GM18499 (cell line): ENCODE data around the gene XKR7.

ENCODE experiments used
- ATAC-seq: cut with Tn5 transposase; IDR thresholded peaks from one replicate; pipeline ENCODE4 v1.9.1; 2021; ENCODE audit warnings: moderate number of reproducible peaks; ENCODE audit not compliant: insufficient read depth, unreplicated experiment

Gene XKR7

DNA sequence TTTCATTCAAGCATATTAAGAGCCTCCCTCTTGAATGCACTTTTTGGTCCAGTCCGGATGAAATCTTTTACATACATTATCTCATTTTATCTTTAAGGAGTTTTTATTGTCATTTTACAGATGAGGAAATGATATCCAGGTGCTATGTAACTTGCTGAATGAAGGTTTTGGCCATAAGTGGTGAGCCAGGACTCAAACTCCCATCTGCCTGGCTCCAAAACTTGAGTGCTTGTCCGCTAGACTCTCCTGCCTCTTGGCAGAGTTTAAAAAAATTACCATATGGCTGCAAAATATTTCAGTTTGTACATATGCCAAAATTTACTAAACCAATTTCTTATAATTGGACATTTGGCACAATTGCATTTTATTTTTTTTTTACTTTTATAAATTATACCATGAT, 28.3 kb upstream of the XKR7 start:
- no peak for ATAC-seq

DNA sequence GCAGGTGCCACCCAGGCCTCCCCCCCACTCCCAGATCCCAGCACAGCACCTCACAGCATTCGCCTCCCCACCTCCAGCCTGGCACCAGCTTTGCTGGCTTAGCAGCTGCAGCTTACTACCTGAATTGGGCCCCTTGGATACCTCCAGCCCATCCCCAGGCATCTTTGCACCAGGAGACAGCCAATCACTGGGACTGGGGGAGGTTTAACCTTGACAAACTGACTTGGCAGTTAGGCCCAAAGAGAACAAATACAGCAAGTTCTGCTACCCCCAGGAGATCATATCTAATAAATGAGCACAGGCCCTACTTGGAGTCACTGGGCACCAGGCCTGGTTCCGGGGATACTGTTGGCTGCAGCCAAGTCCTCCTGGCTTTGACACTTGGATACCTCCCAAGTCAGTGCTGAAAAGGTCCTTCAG, 24.9 kb upstream of the XKR7 start:
- no peak for ATAC-seq

DNA sequence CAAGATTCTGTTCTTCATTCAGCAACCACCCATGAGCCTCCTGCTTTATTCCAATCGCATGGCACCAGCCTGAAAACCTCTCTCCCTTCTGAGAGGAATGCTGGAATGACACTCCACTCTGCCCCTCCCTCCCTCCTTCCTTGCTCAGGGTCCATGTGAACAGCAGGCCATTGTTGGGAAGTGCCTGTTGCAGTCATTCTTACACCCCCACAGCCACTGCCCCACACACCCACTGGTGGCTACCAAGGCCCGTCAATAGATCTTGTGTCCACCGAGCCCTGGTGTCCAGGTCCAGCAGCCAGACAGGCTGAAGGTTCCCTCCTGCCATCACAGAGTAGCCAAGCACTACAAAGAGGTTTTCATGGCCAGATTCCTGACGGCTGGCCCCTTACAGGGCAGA, 22.6 kb upstream of the XKR7 start:
- no peak for ATAC-seq

DNA sequence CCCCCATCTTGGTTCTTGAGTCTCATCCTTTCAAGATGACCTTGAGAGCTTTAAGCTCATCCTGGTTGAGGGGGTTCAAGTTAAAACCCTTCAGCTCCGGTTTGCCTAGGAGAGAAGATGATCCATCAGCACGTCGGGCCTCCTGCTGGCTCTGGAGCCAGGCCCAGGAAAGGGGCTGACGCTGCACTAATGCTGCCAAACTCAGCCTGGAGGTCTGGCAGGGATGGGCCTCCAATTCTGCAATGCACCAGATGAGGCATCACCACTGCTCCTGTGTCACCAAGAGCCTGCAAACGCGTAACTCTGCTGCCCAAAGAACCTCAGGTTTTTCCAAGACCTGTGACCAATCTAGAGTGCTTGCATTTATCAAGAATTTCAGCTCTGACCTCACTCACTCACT, 22.2 kb upstream of the XKR7 start:
- no peak for ATAC-seq

DNA sequence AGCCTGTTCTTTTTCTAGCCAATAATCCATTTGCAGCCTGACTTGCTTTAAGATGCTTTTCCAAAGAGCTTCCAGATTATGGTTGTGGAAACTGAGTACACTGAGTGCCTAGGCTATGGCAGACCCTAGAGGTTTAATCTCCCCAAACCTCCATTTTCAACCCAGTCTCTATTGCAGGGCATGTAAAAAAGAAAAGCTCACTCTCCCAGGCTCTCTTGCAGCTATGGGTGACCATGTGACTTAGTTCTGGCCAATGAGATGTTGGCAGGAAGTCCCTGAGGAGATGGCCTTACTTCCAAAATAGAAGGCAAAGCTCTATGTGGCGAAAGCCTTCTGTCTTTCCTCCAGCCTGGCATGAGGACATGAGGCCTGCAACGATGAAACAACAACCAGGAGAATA, 19.9 kb upstream of the XKR7 start:
- ATAC-seq: no peak

DNA sequence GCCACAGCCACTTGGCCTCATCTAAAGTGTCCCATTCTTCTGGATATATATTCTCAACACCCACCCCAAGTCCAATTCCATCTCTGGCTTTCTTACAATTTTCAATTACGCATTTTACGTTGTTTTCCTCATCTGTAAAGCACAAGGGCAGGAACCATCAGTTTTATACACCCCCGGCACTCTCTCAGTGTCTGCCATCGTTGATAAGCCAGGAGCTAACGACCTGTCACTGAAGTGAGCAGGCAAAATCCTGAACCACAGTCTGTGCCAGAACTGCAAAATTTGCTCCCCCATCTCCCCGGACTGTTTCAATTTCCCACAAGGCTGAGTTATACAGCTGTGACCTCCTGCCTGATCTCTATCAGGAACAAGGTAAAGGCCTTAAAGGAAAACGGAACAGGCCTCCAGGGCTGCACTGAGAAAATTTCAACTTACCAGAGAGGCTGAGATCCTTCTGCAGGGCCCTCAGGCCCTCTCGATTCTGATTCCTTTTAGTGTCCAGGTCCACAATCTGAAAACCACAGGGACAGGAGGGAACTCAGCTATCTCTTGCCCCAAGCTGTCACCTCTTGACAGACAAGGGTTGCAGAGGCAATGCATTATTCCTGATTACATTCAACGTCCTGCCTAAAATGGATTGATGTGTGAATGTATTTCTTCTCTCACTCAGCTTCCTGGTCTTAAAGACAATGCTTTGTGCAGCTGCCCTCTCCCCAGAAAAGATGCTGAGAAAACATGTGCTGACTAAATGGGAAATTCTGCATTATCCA, 17.9 kb upstream of the XKR7 start:
- no peak for ATAC-seq

DNA sequence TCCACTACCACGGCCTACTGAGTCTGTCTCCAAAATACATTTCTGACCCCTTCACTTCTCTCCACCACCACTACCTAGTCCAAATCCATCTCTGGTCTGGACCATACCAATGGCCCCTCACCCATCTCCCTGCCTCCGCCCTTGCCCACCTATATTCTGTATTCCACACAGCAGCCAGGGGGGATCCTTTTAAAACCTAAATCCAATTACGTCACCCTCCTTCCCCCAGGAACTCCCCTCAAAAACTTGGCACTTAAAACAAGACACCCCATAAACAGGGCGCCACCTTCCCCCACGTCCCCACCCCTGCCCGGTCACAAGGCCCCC, 16.8 kb upstream of the XKR7 start:
- no peak for ATAC-seq

DNA sequence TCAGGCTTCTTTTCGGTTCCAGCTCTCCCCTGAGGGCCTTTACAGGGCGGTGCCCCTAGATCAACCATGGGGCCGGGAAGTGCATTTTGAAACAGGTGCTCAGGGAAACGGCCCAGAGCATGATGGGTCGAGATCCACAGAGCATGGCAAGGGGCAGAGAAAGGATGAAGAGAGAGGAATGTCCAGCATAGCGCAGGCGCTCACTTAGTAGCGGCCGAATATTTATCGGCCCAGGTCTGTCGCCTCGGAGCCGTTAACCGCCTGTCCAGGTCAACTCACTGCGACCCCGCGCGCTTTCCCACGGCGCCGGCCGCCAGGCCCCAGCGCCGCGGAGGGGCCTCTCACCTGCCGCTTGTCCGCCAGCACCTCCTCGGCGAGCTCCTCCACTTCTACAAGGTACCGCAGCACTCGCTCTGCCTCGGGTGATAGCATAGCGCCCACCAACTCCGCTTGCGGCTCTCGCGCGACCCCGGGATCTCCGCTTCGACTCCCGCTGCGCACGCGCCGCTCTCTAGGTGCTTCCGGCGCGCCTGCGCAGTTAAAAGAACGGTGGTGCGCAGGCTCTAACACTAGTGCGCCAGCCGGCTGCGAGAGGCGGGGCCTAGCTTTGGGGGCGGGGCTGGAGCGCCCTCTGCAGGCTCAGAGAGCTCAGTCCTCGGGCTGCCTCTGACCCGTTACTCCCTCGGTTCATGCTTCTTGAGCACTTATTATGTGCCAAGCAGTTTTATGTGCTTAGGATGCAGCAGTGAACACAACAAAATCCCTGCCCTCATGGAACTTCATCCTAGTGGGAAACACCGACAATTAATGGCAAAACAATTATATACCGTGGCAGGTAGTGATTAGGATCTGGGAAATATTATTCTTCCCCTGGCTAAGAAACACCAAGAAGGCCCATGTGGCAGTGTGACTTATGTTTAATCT, 16.2 kb upstream of the XKR7 start, which contains the start of gene PDRG1:
TSS of gene PDRG1 (minus strand) at position 517 of the 924 bp plus-strand sequence. CDS start at position 432, 85 bp downstream.
- peak; percentile 86 for ATAC-seq

DNA sequence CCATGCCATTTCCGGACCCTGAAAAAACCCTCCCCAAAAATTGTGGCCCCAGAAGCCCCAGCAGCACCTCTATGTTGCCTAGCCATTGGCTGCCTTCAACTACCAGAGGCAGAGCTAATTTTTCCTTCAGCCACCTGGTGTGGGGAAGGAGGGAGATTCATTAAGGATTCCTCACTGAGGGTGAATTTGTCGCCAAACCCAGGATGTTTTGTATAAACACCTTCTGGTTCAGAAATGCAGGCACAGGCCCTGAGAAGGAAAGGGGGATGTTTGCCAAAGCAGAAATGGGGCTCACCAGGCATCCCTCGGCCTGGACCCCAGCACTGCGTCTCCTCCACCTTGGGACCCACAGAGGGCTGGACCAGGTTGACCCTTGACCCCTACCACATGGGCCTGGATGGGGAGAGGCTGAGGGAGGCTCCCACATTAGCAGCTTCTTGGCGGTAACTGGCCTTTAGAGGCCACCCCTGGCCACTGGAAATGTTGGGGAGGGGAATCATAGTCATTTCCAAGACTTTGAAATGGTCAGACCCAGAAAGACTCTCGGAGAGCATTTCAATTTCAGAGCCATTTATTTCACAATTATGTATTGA, 14.3 kb upstream of the XKR7 start:
- no peak for ATAC-seq

DNA sequence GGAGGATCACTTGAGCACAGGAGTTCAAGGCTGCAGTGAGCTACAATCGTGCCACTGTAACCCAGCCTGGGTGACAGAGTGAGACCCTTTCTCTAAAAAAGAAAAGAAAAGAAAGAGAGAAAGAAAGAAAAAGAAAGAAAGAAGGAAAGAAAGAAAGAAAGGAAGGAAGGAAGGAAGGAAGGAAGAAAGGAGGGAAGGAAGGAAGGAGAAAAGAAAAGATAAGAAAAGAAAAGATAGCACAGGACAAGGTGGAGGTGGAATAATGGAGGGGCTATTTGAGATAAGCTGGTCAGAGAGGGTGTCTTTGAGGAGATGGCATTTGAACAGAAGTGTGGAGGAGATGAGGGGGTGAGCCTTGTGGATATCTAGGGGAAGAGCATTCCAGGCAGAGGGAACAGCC, 13.5 kb upstream of the XKR7 start:
- no peak for ATAC-seq

DNA sequence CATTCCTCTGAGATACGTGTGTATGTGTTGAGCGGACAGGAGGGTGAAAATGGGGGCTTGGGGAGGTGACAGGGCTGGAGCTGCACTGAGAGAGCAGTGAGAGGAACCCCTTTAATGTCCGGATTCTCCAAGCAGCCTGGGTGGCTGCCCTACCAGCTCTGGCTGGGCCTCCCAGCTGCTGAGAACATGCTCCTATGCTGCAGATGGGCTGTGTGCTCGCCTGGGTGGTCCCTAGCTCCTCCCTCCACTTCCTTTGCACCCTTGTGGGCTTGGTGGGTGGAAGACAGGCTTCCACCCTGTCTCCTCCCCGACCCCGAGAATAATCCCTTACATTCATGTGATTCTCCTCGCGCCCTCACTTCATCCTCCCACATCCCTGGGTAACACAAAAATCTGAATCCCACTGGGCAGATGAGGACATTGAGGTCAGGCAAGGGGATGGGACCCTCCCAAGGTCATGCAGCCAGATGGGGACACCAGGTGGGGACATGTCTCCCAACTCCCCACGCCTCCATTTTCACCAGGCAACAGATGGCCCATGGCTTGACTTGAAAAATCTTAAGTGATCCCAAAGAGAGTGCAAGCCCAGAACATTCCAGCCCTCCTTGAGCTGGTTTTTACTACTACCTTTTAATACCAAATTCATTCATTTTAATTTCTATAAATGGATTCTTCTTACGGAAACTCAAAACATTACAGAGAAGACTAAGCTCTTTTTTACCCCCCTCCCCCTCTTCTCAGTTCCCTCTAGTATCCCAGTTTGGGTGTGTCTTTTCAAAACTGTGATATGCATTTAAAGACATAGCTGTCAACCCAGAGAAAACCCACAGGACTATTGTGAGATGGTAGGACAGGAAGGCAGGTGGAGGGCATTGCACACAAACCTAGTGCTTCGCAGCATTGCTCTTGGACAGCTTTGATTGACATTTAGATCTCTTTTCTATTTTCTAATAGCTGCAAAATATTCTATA, 11.1 kb upstream of the XKR7 start:
- ATAC-seq: no peak

DNA sequence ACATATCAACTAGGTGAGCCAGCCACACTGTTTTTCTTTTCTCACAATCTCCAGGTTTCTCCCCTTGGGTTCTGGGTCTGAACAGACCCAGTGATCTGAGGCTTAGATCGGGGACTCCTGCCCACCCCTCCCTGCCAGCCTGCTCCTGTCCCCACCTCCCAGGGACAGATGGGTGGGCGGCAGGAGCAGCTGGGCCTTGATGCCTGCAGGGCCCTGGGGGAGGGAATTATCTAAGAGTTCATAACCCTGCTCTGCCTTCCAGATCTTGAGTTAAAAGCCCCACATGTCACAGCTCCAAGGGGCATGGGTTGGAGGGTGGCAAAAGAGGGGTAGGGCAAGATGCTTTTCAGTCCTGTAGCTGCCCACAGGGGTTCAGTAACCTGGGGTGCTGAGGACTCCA, 5.2 kb upstream of the XKR7 start:
- no peak for ATAC-seq

DNA sequence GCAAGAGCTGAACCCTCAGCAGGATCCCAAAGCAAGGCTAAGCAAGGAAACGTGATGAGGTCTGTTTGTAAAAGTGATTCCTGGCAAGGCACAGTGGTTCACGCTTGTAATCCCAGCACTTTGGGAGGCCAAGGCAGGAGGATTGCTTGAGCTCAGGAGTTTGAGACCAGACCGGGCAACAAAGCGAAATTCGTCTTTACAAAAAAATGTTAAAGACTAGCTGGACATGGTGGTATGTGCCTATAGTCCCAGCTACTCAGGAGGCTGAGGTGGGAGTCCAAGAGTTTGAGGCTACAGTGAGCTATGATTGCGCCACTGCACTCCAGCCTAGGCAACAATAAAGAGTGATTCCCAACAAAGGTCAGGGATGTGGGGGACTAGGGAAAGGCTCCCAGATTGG, 4.1 kb upstream of the XKR7 start:
- ATAC-seq: no peak

DNA sequence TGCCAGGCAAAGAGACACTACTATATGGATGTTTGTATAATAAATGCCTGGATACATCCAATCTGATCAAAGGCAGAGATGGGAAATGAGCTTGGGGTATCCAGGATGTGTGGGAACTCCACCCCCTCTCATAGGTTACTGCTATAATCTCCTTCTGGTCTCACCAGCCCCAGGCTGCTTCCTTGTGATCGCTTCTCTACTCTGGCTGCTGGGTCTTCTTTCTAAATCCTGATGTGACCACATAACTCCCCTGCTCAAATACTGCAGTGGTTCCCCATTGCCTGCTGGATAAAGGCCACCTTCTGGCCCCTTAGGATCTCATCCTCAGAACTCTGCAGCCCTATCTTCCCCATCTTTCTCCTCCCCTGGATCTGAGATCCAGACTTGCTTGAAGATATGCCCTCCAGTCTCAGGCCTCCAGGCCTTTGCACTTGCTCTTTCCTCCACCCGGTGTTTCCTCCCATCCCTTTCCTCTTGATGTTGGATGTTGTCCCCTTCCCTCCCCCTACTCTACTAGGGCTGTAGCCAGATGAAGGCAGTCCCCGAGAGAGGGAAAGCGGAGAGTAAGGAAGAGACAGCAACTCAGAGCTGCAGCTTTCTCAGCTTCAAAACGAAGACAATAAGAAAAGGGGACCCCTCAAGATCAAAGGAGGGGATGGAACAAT, 828 bp upstream of the XKR7 start:
- no peak for ATAC-seq

DNA sequence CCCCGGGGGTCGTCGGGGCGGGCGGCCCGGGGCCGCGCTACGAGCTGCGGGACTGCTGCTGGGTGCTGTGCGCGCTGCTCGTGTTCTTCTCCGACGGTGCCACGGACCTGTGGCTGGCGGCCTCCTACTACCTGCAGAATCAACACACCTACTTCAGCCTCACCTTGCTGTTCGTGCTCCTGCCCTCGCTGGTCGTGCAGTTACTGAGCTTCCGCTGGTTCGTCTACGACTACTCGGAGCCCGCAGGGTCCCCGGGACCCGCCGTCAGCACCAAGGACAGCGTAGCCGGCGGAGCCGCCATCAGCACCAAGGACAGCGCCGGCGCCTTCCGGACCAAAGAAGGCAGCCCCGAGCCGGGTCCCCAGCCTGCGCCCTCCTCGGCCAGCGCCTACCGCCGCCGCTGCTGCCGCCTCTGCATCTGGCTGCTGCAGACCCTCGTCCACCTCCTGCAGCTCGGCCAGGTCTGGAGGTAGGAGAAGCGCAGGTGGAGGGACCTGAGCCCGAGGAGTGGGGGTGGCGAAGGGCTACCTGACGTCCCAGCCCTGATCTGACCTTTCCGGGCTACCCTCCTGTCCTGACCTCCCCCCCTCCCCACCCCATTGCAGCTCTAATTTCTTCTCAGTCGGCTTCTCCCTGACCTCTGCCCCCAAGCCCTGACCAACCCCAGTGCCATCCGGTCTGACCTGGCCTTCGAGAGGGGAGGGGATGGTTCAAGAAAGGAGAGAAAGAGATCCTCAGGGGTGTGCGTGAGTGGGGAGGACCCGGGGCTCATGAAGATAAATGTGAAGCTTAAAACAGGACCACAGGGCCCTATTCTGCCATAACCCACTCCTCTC, 558 bp downstream of the XKR7 start:
- ATAC-seq: no peak

DNA sequence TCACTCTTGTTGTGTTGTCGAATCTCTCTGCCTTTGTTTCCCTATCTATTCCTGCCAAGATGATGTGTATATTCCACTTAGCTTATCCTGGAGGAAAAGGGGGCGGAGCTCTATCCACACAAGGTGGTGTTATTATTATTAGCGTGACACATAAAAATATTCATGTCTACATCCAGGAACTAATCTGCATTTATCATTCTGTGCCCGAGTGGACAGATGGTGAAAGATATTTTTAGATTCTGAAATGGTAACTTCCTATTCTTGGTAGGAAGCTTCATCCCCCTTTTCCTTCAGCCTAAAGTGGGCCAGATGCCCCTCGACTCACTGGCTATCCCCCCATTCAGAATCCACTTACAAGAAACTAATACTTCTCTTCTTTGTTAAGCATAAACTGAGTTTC, 2.0 kb downstream of the XKR7 start:
- no peak for ATAC-seq

DNA sequence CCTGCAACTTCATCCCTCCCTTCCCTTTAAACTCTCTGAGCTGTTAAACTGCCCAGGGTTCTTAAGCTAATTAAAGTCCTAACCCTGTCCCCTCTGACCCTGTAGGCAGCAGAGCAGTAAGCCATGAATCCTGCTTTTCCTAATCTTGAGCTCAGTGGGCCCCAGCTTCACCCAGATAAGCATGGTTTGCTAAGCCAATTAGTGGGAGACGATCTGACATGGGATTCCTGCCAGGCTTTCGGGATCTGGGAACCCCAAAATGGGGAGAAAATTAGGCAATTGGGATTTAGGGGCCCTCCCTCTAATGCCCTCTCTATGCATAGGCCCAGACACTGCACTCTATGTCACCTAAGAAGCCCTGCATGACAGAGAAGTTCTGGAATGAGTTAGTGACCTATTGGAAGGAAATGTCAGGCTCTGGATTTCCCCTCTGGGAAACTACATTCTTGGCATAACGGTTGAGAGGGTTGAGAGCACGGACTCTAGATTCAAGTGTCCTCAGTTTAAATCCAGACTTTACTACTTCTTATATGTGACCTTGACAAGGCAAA, 4.6 kb downstream of the XKR7 start:
- ATAC-seq: no peak

DNA sequence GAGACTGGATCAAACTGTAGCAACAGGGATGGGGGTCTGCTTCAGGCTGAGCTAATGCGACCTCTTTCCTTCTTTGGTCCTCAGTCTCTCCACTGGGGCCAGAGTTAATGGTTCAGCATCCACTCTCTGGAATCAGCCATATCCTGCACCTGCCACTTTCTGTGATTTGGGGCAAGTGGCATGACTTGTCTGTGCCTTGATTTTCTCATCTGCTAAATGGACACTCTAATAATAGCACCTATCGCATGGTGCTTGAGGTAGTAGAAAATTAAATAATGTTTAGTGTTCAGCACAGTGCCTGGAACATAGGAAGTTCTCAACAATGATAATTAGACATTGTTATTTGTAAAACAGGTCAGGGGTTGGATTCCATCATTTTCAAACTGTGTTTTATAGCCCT, 6.3 kb downstream of the XKR7 start:
- ATAC-seq: no peak
